ENCODE results near the gene MTHFSD. TPM values are rescaled to one million over a fixed set of nuclear protein-coding genes. Genes with fewer than 3 reads are reported as not detected.

The MTHFSD gene
- total RNA-seq, 4 donors from 2014 or later, result 22.7 to 40.8 (median 25.4) TPM

- H3K27me3 ChIP-seq, result peaks cover 0 to 100% of the 10 kb centered on the region in 2 donors
- no peak for DNase-seq (ENCODE audit: low spot score in 2 of 2)
- peak overlapping the region in 1 of 4 donors; percentile 24 for H3K27ac ChIP-seq
- no peaks in the 10 kb centered on the region for H3K36me3 ChIP-seq
- 5 to 7% methylated on average over 20 to 25 of the region's 34 CpGs for WGBS, 2 donors
- H3K9me3 ChIP-seq, result no peaks in the 10 kb centered on the region
- no peak overlapping the region for H3K4me3 ChIP-seq
- peaks cover 0 to 58% (median 10%) of the 10 kb centered on the region in 4 donors for H3K4me1 ChIP-seq
- no peak for TF ChIP-seq EP300 (IDR thresholded peaks at IDR 0.05)
- TF ChIP-seq, protein P1, sequence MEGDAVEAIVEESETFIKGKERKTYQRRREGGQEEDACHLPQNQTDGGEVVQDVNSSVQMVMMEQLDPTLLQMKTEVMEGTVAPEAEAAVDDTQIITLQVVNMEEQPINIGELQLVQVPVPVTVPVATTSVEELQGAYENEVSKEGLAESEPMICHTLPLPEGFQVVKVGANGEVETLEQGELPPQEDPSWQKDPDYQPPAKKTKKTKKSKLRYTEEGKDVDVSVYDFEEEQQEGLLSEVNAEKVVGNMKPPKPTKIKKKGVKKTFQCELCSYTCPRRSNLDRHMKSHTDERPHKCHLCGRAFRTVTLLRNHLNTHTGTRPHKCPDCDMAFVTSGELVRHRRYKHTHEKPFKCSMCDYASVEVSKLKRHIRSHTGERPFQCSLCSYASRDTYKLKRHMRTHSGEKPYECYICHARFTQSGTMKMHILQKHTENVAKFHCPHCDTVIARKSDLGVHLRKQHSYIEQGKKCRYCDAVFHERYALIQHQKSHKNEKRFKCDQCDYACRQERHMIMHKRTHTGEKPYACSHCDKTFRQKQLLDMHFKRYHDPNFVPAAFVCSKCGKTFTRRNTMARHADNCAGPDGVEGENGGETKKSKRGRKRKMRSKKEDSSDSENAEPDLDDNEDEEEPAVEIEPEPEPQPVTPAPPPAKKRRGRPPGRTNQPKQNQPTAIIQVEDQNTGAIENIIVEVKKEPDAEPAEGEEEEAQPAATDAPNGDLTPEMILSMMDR (IDR thresholded peaks at IDR 0.05), result no peak
- TF ChIP-seq POLR2A (IDR thresholded peaks at IDR 0.05), result no peak
Measured at GRCh38 chr16:86496262-86496928, 58.6 kb downstream of the MTHFSD start.

DNA sequence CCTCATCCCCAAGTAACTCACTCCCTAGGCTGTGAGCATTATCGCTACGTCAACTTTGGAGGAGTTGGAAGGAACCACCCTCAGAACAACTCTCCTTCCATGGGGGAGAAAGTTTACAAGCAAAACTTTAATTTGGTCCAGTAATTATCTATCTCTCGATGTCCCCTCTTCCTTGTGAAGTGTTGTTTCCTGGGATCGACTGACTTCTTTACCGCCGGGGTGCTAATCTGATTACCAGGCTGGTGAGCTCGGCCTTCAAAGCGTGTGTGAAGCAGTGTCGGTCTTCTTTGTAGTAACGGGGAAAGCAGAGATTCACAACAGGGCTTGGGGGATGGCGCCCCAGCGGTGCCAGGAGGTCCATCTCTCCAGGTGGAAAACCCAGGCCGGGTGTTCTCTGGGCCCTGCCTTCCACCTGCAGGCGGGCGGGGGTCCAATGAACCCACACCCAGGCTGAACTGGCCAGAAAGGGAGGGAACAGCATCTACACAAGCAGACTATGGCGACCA, 59.2 kb downstream of the MTHFSD start:
- Histone ChIP-seq H3K27ac (no peak overlapping the region), H3K36me3 (no peaks in the 10 kb centered on the region), H3K4me3 (no peak overlapping the region), H3K9me3 (no peaks in the 10 kb centered on the region), H3K27me3 (peaks cover 0 to 100% of the 10 kb centered on the region in 2 donors), H3K4me1 (peaks cover 0 to 64% (median 12%) of the 10 kb centered on the region in 4 donors)
- 11 to 26% methylated on average over 11 to 16 of the region's 16 CpGs for WGBS, 2 donors
- DNase-seq (ENCODE audit: low spot score in 2 of 2), result no peak
- TF ChIP-seq POLR2A (IDR thresholded peaks at IDR 0.05), result no peak
- TF ChIP-seq, protein P1 (IDR thresholded peaks at IDR 0.05), result no peak
- TF ChIP-seq EP300 (IDR thresholded peaks at IDR 0.05), result no peak

DNA sequence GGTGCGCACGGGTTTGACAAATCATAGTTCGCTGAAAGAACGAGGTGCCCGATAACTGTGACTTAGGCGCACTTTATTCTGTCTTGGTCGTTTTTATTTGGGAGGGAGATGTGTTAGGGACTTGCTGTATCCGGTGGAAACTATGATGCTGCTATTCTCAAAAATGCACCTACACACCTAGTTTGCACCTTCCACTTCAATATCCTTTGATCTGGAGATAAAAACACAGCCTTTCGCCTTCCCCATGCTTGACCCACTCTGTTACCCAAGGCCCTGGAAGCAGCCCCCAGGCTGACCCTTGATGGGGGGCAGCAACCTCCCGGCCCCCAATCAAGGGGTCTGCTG, 59.7 kb downstream of the MTHFSD start:
- no peak for DNase-seq (ENCODE audit: low spot score in 2 of 2)
- H3K27ac ChIP-seq, result no peak overlapping the region
- no peak overlapping the region for H3K4me3 ChIP-seq
- H3K27me3 ChIP-seq, result peaks cover 0 to 100% of the 10 kb centered on the region in 2 donors
- 20 to 22% methylated on average over 10 of the region's 10 CpGs for WGBS, 2 donors
- H3K36me3 ChIP-seq, result no peaks in the 10 kb centered on the region
- H3K9me3 ChIP-seq, result no peaks in the 10 kb centered on the region
- TF ChIP-seq EP300 (IDR thresholded peaks at IDR 0.05), result no peak
- TF ChIP-seq, protein P1 (IDR thresholded peaks at IDR 0.05), result no peak
- no peak for TF ChIP-seq POLR2A (IDR thresholded peaks at IDR 0.05)
- peaks cover 0 to 68% (median 13%) of the 10 kb centered on the region in 4 donors for H3K4me1 ChIP-seq

GRCh38 chr16:86494565-86495356, 60.3 kb downstream of the MTHFSD start:
- H3K36me3 ChIP-seq, result no peaks in the 10 kb centered on the region
- peaks cover 0 to 68% (median 13%) of the 10 kb centered on the region in 4 donors for H3K4me1 ChIP-seq
- H3K27ac ChIP-seq, result no peak overlapping the region
- peaks cover 0 to 100% of the 10 kb centered on the region in 2 donors for H3K27me3 ChIP-seq
- H3K9me3 ChIP-seq, result no peaks in the 10 kb centered on the region
- DNase-seq (ENCODE audit: low spot score in 2 of 2), result no peak
- TF ChIP-seq, protein P1 (IDR thresholded peaks at IDR 0.05), result no peak
- 0 to 6% methylated on average over 30 to 52 of the region's 54 CpGs for WGBS, 2 donors
- no peak overlapping the region for H3K4me3 ChIP-seq

GRCh38 chr16:86494039-86494564, 60.9 kb downstream of the MTHFSD start:
- Histone ChIP-seq H3K27ac (no peak overlapping the region), H3K9me3 (no peaks in the 10 kb centered on the region), H3K4me1 (peaks cover 0 to 65% (median 13%) of the 10 kb centered on the region in 4 donors), H3K4me3 (no peak overlapping the region), H3K36me3 (no peaks in the 10 kb centered on the region), H3K27me3 (peaks cover 0 to 100% of the 10 kb centered on the region in 2 donors)
- WGBS, 2 donors, result 6 to 10% methylated on average over 20 to 21 of the region's 22 CpGs
- no peak for DNase-seq (ENCODE audit: low spot score in 2 of 2)
- TF ChIP-seq POLR2A (IDR thresholded peaks at IDR 0.05) (no peak), EP300 (IDR thresholded peaks at IDR 0.05) (no peak)
- TF ChIP-seq, protein P1 (IDR thresholded peaks at IDR 0.05), result no peak

Measured in tibial nerve (tissue), 4 donors.